Gastrocnemius medialis (tissue), 4 donors: Measurements from ENCODE around the gene CHRM4. TPM values are rescaled to one million over a fixed set of nuclear protein-coding genes. Genes with fewer than 3 reads are reported as not detected.

Source experiments
- ATAC-seq, 2 donors: fragments of 150-250 bp; one replicate each; pipeline ENCODE4 v1.9.1; 2016
- DNase-seq, 2 donors: peaks; one replicate each; pipeline ENCODE4 v3.0.0-alpha.2; 2019
- H3K27ac ChIP-seq, 4 donors: fragments of 200-600 bp; sonication (generic); 1 replicate in 1 of 4; 2 replicates in 3 of 4; pipeline ENCODE4 v1.5.1; 2016 to 2018; ENCODE audit warnings: mild to moderate bottlenecking in 2 of 4, moderate library complexity in 1 of 4
- H3K27me3 ChIP-seq, 3 donors: fragments of 200-600 bp; sonication (generic) in 2 of 3; 1 replicate in 1 of 3; 2 replicates in 2 of 3; pipeline versions ENCODE4 v1.5.1 to v1.6.0; 2016 to 2019; ENCODE audit warnings: mild to moderate bottlenecking in 1 of 3, moderate library complexity in 1 of 3
- H3K36me3 ChIP-seq, 2 donors: fragments of 200-600 bp; sonication (generic) in 1 of 2; one replicate each; pipeline ENCODE4 v1.5.1; 2017 to 2018
- H3K4me1 ChIP-seq, 2 donors: fragments of 200-600 bp; sonication (generic) in 1 of 2; one replicate each; pipeline ENCODE4 v1.5.1; 2016 to 2017; ENCODE audit warnings: mild to moderate bottlenecking in 2 of 2
- H3K4me3 ChIP-seq, 4 donors: fragments of 200-600 bp; sonication (generic) in 3 of 4; 1 replicate in 1 of 4; 2 replicates in 3 of 4; pipeline ENCODE4 v1.5.1; 2016 to 2019; ENCODE audit warnings: mild to moderate bottlenecking in 2 of 4
- H3K9me3 ChIP-seq, 3 donors: fragments of 200-600 bp; sonication (generic) in 2 of 3; 1 replicate in 1 of 3; 2 replicates in 2 of 3; pipeline ENCODE4 v1.5.1; 2016 to 2019
- POLR2A ChIP-seq, 2 donors: fragments of 450-650 bp; IDR thresholded peaks; one replicate each; pipeline ENCODE4 v1.6.1; 2017; ENCODE audit warnings: antibody characterized with exemption in 2 of 2, mild to moderate bottlenecking in 2 of 2, moderate library complexity in 2 of 2
- in situ Hi-C, 4 donors: fragments of 200-750 bp; cut with MboI; loops; one replicate each; pipeline versions ENCODE4 v1.15.0 to v1.8.0; 2017; ENCODE audit warnings: low sequenced_read_pairs in 4 of 4
- intact Hi-C: fragments of 100-400 bp; cut with DNase I; formaldehyde crosslinking; loops from one replicate; pipeline ENCODE4 v1.15.1; 2023; ENCODE audit warnings: low total_unique reads
- total RNA-seq, 4 donors: library from RNA; depleted of rRNA; stranded (reverse); fragments of >200 nt; gene quantifications; one replicate each; pipeline versions ENCODE4 v1.1.0 to v1.2.3, GENCODE V29; 2016
- TF ChIP-seq, protein P1 (sequence below), 5 experiments: fragments of 450-650 bp in 3 of 5; fragments of 200-600 bp in 2 of 5; sonication (generic) in 2 of 5; IDR thresholded peaks in 4 of 5; conservative IDR thresholded peaks in 1 of 5; 1 replicate in 4 of 5; 2 replicates in 1 of 5; pipeline ENCODE4 v1.5.1; 2016 to 2019; ENCODE audit warnings: antibody characterized with exemption in 5 of 5, mild to moderate bottlenecking in 3 of 5, moderate library complexity in 3 of 5

CHRM4 gene
- total RNA-seq, 4 donors from 2014 or later, result not detected

DNA sequence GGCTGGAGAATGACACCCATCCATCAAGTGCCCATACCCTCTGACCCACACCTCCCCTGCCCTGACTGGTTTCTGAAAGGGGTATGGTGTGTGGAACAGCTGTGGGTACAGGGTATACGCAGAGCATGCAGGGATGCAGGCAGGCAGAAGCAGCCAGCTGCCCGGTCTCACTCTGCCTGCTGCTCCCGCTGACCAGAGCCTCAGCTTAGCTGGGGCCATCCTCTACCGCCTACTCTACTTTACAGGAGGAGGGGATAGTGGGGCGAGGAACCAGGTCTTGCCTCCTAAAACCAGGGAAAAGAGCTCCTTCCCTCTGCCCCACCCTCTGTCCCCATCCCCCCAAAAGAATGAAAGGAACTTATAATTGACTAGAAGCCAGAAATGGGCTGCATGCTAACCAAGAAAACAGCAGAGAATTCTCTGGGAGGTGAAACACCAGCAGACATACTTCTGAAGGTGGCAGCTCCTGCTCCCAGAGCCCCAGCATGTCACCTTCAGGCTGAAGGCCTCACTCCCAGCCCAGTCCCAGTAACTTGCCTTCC lies 13.0 kb upstream of the CHRM4 start:
- TF ChIP-seq POLR2A (IDR thresholded peaks at IDR 0.05), result no peak
- TF ChIP-seq, protein P1, sequence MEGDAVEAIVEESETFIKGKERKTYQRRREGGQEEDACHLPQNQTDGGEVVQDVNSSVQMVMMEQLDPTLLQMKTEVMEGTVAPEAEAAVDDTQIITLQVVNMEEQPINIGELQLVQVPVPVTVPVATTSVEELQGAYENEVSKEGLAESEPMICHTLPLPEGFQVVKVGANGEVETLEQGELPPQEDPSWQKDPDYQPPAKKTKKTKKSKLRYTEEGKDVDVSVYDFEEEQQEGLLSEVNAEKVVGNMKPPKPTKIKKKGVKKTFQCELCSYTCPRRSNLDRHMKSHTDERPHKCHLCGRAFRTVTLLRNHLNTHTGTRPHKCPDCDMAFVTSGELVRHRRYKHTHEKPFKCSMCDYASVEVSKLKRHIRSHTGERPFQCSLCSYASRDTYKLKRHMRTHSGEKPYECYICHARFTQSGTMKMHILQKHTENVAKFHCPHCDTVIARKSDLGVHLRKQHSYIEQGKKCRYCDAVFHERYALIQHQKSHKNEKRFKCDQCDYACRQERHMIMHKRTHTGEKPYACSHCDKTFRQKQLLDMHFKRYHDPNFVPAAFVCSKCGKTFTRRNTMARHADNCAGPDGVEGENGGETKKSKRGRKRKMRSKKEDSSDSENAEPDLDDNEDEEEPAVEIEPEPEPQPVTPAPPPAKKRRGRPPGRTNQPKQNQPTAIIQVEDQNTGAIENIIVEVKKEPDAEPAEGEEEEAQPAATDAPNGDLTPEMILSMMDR (IDR thresholded peaks at IDR 0.05 in 4 of 5, conservative IDR thresholded peaks at IDR 0.05 in 1 of 5), result no peak
- Histone ChIP-seq H3K9me3 (no peaks in the 10 kb centered on the region), H3K4me3 (no peak overlapping the region), H3K27me3 (no peaks in the 10 kb centered on the region), H3K36me3 (peaks cover 0 to 41% of the 10 kb centered on the region in 2 donors), H3K4me1 (peaks cover 0 to 24% of the 10 kb centered on the region in 2 donors), H3K27ac (no peak overlapping the region)
- no peak for DNase-seq
- ATAC-seq, result no peak
- in situ Hi-C loops, result loop anchor here in 1 of 4 donors (25.0 kb wide), 1 partner anchor 133 kb away; no protein-coding TSS in a partner anchor
- intact Hi-C loops, result no loop called here

DNA sequence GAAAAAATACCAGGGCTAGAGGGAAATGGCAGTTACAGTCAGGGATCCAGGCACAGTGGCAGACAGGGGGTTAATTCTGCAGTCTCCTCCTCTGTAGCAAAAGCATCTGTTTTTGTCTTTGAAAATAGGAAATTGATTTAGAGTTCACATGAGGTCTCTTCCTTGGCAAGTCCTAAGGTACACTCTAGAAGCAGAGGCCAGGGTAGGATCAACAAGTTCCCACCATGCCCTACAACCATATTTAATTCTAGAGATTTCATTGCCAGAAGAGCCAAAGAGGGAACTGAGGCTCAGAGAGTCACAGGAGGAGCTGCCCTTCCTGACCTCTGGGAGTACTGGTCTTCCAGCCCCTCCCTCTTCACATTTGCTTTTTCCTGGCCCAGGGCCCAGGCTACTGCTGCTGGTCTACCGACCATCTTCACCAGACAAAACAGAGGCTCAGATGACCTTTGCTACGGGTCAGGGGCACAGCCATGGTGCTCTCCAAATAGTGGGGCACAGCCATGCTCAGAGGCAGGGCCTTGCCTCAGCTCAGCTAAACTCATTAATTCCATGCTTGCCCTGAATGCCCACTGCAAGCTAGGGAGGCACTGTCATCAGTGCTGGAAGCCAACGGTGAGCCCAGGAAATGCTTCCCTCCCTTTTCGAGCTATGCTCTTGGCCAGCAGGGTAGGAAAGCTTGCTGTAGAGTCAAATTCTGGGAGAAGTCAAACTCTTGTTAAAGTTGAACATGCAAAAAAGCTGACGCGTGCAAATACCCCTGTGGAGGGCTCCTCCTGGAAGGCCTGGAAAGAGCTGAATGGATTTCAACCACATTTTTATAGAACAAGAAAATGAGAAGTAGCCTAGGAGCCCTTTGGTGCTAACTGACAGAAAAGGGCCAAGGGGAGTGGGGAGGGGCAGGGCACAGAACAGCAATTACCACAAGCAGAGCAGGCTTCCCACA lies 11.7 kb upstream of the CHRM4 start:
- in situ Hi-C loops (loop anchor here in 1 of 4 donors (25.0 kb wide), 1 partner anchor 134 kb away; no protein-coding TSS in a partner anchor), intact Hi-C loops (no loop called here)
- no peak overlapping the region for H3K27ac ChIP-seq
- DNase-seq, result no peak
- H3K4me3 ChIP-seq, result no peak overlapping the region
- ATAC-seq, result no peak
- H3K27me3 ChIP-seq, result no peaks in the 10 kb centered on the region
- no peaks in the 10 kb centered on the region for H3K9me3 ChIP-seq
- TF ChIP-seq, protein P1 (IDR thresholded peaks at IDR 0.05 in 4 of 5, conservative IDR thresholded peaks at IDR 0.05 in 1 of 5), result no peak
- TF ChIP-seq POLR2A (IDR thresholded peaks at IDR 0.05), result no peak
- H3K4me1 ChIP-seq, result peaks cover 0 to 24% of the 10 kb centered on the region in 2 donors
- H3K36me3 ChIP-seq, result peaks cover 0 to 36% of the 10 kb centered on the region in 2 donors

DNA sequence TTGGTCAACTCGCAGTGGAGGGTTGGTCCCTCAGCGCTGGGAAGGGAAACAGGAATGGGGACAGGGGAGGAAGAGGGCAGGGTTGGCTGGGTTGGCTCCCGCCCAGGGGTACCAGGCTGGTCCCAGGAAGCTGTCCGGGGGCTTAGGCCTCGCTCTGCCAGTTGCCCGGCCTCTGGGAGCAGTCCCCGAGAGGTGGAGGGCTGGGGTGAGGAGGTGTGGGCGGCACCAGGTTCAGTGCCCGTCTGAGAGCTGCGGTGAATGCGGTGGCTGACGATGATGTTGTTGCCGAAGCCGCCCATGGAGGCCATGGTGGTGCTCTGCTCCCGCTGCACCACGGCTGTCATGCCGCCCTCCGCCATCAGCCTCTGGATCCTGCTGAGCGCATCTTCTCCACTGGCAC lies 6.0 kb upstream of the CHRM4 start:
- no peak for ATAC-seq
- TF ChIP-seq, protein P1 (IDR thresholded peaks at IDR 0.05 in 4 of 5, conservative IDR thresholded peaks at IDR 0.05 in 1 of 5), result no peak
- TF ChIP-seq POLR2A (IDR thresholded peaks at IDR 0.05), result no peak
- H3K27ac ChIP-seq, result no peak overlapping the region
- peaks cover 4 to 5% of the 10 kb centered on the region in 2 donors for H3K4me1 ChIP-seq
- H3K4me3 ChIP-seq, result no peak overlapping the region
- peaks cover 0 to 22% of the 10 kb centered on the region in 2 donors for H3K36me3 ChIP-seq
- intact Hi-C loops, result no loop called here
- no peaks in the 10 kb centered on the region for H3K9me3 ChIP-seq
- DNase-seq, result no peak
- in situ Hi-C loops, result loop anchor here in 3 of 4 donors (5.0 to 10.0 kb wide), 3 partner anchors 130 to 147 kb away; no protein-coding TSS in a partner anchor
- H3K27me3 ChIP-seq, result no peaks in the 10 kb centered on the region

DNA sequence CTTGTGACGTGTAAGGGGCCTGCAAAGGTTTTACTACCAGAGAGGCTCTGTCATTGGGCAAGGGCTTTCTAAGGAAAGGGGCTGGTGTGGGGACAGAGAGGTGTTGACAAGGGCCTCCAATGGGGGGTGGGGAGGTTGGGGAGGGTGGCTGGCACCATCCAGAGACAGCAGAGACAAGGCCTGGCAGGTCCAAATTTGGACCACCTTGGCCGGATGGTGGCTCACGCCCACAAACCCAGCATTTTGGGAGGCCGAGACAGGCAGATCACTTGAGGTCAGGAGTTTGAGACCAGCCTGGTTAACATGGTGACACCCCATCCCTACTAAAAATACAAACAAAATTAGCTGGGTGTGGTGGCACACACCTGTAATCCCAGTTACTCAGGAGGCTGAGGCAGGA lies 2.2 kb upstream of the CHRM4 start:
- H3K4me1 ChIP-seq, result peaks cover 19 to 23% of the 10 kb centered on the region in 2 donors
- H3K4me3 ChIP-seq, result no peak overlapping the region
- peaks cover 0 to 20% of the 10 kb centered on the region in 2 donors for H3K36me3 ChIP-seq
- no peak for ATAC-seq
- no peak for DNase-seq
- no peaks in the 10 kb centered on the region for H3K9me3 ChIP-seq
- peaks cover 24 to 30% (median 29%) of the 10 kb centered on the region in 3 donors for H3K27me3 ChIP-seq
- in situ Hi-C loops (loop anchor here in 2 of 4 donors (10.0 kb wide), 2 partner anchors 141 to 151 kb away; no protein-coding TSS in a partner anchor), intact Hi-C loops (loop anchor here (2.0 kb wide), 1 partner anchor 223 kb away; the partner anchor contains the start of genes ATG13 and HARBI1)
- TF ChIP-seq, protein P1 (IDR thresholded peaks at IDR 0.05 in 4 of 5, conservative IDR thresholded peaks at IDR 0.05 in 1 of 5), result no peak
- TF ChIP-seq POLR2A (IDR thresholded peaks at IDR 0.05), result no peak
- no peak overlapping the region for H3K27ac ChIP-seq
